Erythroblast (primary cell): Measurements from ENCODE around the gene RAB3GAP1.

Experiments
- GATA1 ChIP-seq: IDR thresholded peaks from 2 replicates; pipeline ENCODE4 v1.6.1; 2011; ENCODE audit warnings: low read depth, mild to moderate bottlenecking, control low read depth, low read length, moderate library complexity
- POLR2A ChIP-seq: IDR thresholded peaks from 2 replicates; pipeline ENCODE4 v1.6.1; 2011; ENCODE audit warnings: mild to moderate bottlenecking, low read length

GRCh38 chr2:135048122-135048521, 4.0 kb upstream of the RAB3GAP1 start:
- no peak for TF ChIP-seq POLR2A
- no peak for TF ChIP-seq GATA1
